ENCODE measurements around the gene BCL2L2.

The BCL2L2 gene

GRCh38 chr14:23285530-23286019, 21.1 kb upstream of the BCL2L2 start:
- no peak overlapping the region for H4K5ac ChIP-seq (ENCODE audit: low read length)
- WGBS (ENCODE audit: extremely low coverage, insufficient coverage, low lambda C conversion rate), result no CpG with 5 or more reads among the region's 22 CpGs
- peaks cover 2% of the 10 kb centered on the region for H3K79me1 ChIP-seq (ENCODE audit: low read length)
- H3K9ac ChIP-seq (ENCODE audit: low read length), result peak overlapping the region; percentile 94
- H3K36me3 ChIP-seq (ENCODE audit: control insufficient read depth, insufficient read depth, low read length), result no peaks in the 10 kb centered on the region
- H3K23ac ChIP-seq (ENCODE audit: low read length), result no peak overlapping the region
- H3K27ac ChIP-seq (ENCODE audit: low read depth, low read length), result no peak overlapping the region
- no peak overlapping the region for H2BK5ac ChIP-seq (ENCODE audit: low read length)
- no peak for DNase-seq
- H3K18ac ChIP-seq (ENCODE audit: low read length), result peak overlapping the region; percentile 77
- peak overlapping the region; percentile 91 for H3K56ac ChIP-seq (ENCODE audit: low read length)
- peak overlapping the region; percentile 75 for H3K4me2 ChIP-seq (ENCODE audit: low read length)
- H3K79me2 ChIP-seq (ENCODE audit: control insufficient read depth, insufficient read depth, low read length), result peaks cover 4% of the 10 kb centered on the region
- H2AK5ac ChIP-seq (ENCODE audit: low read length), result no peak overlapping the region
- peak overlapping the region; percentile 83 for H3K4me3 ChIP-seq (ENCODE audit: low read length)
- H3K27me3 ChIP-seq (ENCODE audit: insufficient read depth, low read length, poor library complexity), result peaks cover 4% of the 10 kb centered on the region
- peaks cover 4% of the 10 kb centered on the region for H3K4me1 ChIP-seq (ENCODE audit: control insufficient read depth, low read depth, low read length)
- H3K4ac ChIP-seq (ENCODE audit: low read depth, low read length), result peak overlapping the region; percentile 64
- H2BK120ac ChIP-seq (ENCODE audit: low read depth, low read length), result no peak overlapping the region
- no peak overlapping the region for H2BK15ac ChIP-seq (replicated peaks; ENCODE audit: low read depth)
- H4K8ac ChIP-seq (ENCODE audit: low read depth, low read length), result no peak overlapping the region

- H2BK5ac ChIP-seq (ENCODE audit: low read length), result peak within 1 kb of the TSS; percentile 27
- H4K5ac ChIP-seq (ENCODE audit: low read length), result no peak within 1 kb of the TSS
- peaks cover 4% of the 10 kb centered on the region for H3K79me2 ChIP-seq (ENCODE audit: control insufficient read depth, insufficient read depth, low read length)
- peak within 1 kb of the TSS; percentile 83 for H3K4me3 ChIP-seq (ENCODE audit: low read length)
- peak within 1 kb of the TSS; percentile 91 for H3K56ac ChIP-seq (ENCODE audit: low read length)
- peak within 1 kb of the TSS; percentile 76 for H3K27ac ChIP-seq (ENCODE audit: low read depth, low read length)
- peaks cover 2% of the 10 kb centered on the region for H3K79me1 ChIP-seq (ENCODE audit: low read length)
- no peak within 1 kb of the TSS for H2BK120ac ChIP-seq (ENCODE audit: low read depth, low read length)
- peak within 1 kb of the TSS; percentile 75 for H3K4me2 ChIP-seq (ENCODE audit: low read length)
- H2AK5ac ChIP-seq (ENCODE audit: low read length), result peak within 1 kb of the TSS; percentile 14
- WGBS (ENCODE audit: extremely low coverage, insufficient coverage, low lambda C conversion rate), result no CpG with 5 or more reads among the region's 53 CpGs
- H2BK15ac ChIP-seq (replicated peaks; ENCODE audit: low read depth), result no peak within 1 kb of the TSS
- H4K8ac ChIP-seq (ENCODE audit: low read depth, low read length), result no peak within 1 kb of the TSS
- no peak within 1 kb of the TSS for H3K23ac ChIP-seq (ENCODE audit: low read length)
- no peaks in the 10 kb centered on the region for H3K36me3 ChIP-seq (ENCODE audit: control insufficient read depth, insufficient read depth, low read length)
- peaks cover 4% of the 10 kb centered on the region for H3K4me1 ChIP-seq (ENCODE audit: control insufficient read depth, low read depth, low read length)
- H3K27me3 ChIP-seq (ENCODE audit: insufficient read depth, low read length, poor library complexity), result peaks cover 4% of the 10 kb centered on the region
- H3K18ac ChIP-seq (ENCODE audit: low read length), result peak within 1 kb of the TSS; percentile 77
- DNase-seq, result peak; percentile 99
- peak within 1 kb of the TSS; percentile 94 for H3K9ac ChIP-seq (ENCODE audit: low read length)
- peak within 1 kb of the TSS; percentile 64 for H3K4ac ChIP-seq (ENCODE audit: low read depth, low read length)
Measured at GRCh38 chr14:23286020-23286901, 20.4 kb upstream of the BCL2L2 start, which contains the start of gene HOMEZ. Gene HOMEZ, minus strand, starts transcription at chr14:23286132. Its CDS starts 180 bp downstream, at chr14:23285952.

- peak overlapping the region; percentile 14 for H2AK5ac ChIP-seq (ENCODE audit: low read length)
- H4K5ac ChIP-seq (ENCODE audit: low read length), result no peak overlapping the region
- no peak overlapping the region for H4K8ac ChIP-seq (ENCODE audit: low read depth, low read length)
- H3K23ac ChIP-seq (ENCODE audit: low read length), result no peak overlapping the region
- no peak overlapping the region for H2BK120ac ChIP-seq (ENCODE audit: low read depth, low read length)
- peak overlapping the region; percentile 76 for H3K56ac ChIP-seq (ENCODE audit: low read length)
- H3K4me3 ChIP-seq (ENCODE audit: low read length), result no peak overlapping the region
- H2BK15ac ChIP-seq (replicated peaks; ENCODE audit: low read depth), result no peak overlapping the region
- WGBS (ENCODE audit: extremely low coverage, insufficient coverage, low lambda C conversion rate), result no CpG with 5 or more reads among the region's 6 CpGs
- H2BK5ac ChIP-seq (ENCODE audit: low read length), result no peak overlapping the region
- peak overlapping the region; percentile 76 for H3K27ac ChIP-seq (ENCODE audit: low read depth, low read length)
- peak overlapping the region; percentile 68 for H3K4me2 ChIP-seq (ENCODE audit: low read length)
- H3K4ac ChIP-seq (ENCODE audit: low read depth, low read length), result no peak overlapping the region
- H3K79me2 ChIP-seq (ENCODE audit: control insufficient read depth, insufficient read depth, low read length), result peaks cover 4% of the 10 kb centered on the region
- H3K4me1 ChIP-seq (ENCODE audit: control insufficient read depth, low read depth, low read length), result peaks cover 4% of the 10 kb centered on the region
- H3K79me1 ChIP-seq (ENCODE audit: low read length), result peaks cover 2% of the 10 kb centered on the region
- peaks cover 4% of the 10 kb centered on the region for H3K27me3 ChIP-seq (ENCODE audit: insufficient read depth, low read length, poor library complexity)
- no peak for DNase-seq
- peak overlapping the region; percentile 65 for H3K9ac ChIP-seq (ENCODE audit: low read length)
- no peaks in the 10 kb centered on the region for H3K36me3 ChIP-seq (ENCODE audit: control insufficient read depth, insufficient read depth, low read length)
- H3K18ac ChIP-seq (ENCODE audit: low read length), result peak overlapping the region; percentile 73
Measured at GRCh38 chr14:23286902-23287479, 19.6 kb upstream of the BCL2L2 start.

GRCh38 chr14:23294734-23295561, 11.7 kb upstream of the BCL2L2 start:
- Histone ChIP-seq H3K4me2 (ENCODE audit: low read length) (no peak overlapping the region), H3K23ac (ENCODE audit: low read length) (no peak overlapping the region), H2BK120ac (ENCODE audit: low read depth, low read length) (no peak overlapping the region), H3K18ac (ENCODE audit: low read length) (no peak overlapping the region), H3K9ac (ENCODE audit: low read length) (peak overlapping the region; percentile 28), H3K27ac (ENCODE audit: low read depth, low read length) (no peak overlapping the region), H2AK5ac (ENCODE audit: low read length) (no peak overlapping the region), H3K36me3 (ENCODE audit: control insufficient read depth, insufficient read depth, low read length) (no peaks in the 10 kb centered on the region), H3K79me1 (ENCODE audit: low read length) (no peaks in the 10 kb centered on the region), H2BK15ac (replicated peaks; ENCODE audit: low read depth) (no peak overlapping the region), H4K8ac (ENCODE audit: low read depth, low read length) (no peak overlapping the region), H2BK5ac (ENCODE audit: low read length) (no peak overlapping the region), H3K79me2 (ENCODE audit: control insufficient read depth, insufficient read depth, low read length) (no peaks in the 10 kb centered on the region), H4K5ac (ENCODE audit: low read length) (no peak overlapping the region), H3K27me3 (ENCODE audit: insufficient read depth, low read length, poor library complexity) (no peaks in the 10 kb centered on the region), H3K4me1 (ENCODE audit: control insufficient read depth, low read depth, low read length) (no peaks in the 10 kb centered on the region), H3K4me3 (ENCODE audit: low read length) (no peak overlapping the region), H3K56ac (ENCODE audit: low read length) (no peak overlapping the region), H3K4ac (ENCODE audit: low read depth, low read length) (no peak overlapping the region)
- WGBS (ENCODE audit: extremely low coverage, insufficient coverage, low lambda C conversion rate), result no CpG with 5 or more reads among the region's 24 CpGs
- peak; percentile 65 for DNase-seq

- Histone ChIP-seq H3K79me2 (ENCODE audit: control insufficient read depth, insufficient read depth, low read length) (no peaks in the 10 kb centered on the region), H3K4ac (ENCODE audit: low read depth, low read length) (no peak overlapping the region), H4K8ac (ENCODE audit: low read depth, low read length) (no peak overlapping the region), H3K4me1 (ENCODE audit: control insufficient read depth, low read depth, low read length) (no peaks in the 10 kb centered on the region), H2BK120ac (ENCODE audit: low read depth, low read length) (no peak overlapping the region), H3K79me1 (ENCODE audit: low read length) (no peaks in the 10 kb centered on the region), H3K27me3 (ENCODE audit: insufficient read depth, low read length, poor library complexity) (no peaks in the 10 kb centered on the region), H2BK5ac (ENCODE audit: low read length) (no peak overlapping the region), H2BK15ac (replicated peaks; ENCODE audit: low read depth) (no peak overlapping the region), H3K56ac (ENCODE audit: low read length) (no peak overlapping the region), H3K36me3 (ENCODE audit: control insufficient read depth, insufficient read depth, low read length) (no peaks in the 10 kb centered on the region), H3K18ac (ENCODE audit: low read length) (no peak overlapping the region), H4K5ac (ENCODE audit: low read length) (no peak overlapping the region), H3K4me2 (ENCODE audit: low read length) (no peak overlapping the region), H2AK5ac (ENCODE audit: low read length) (no peak overlapping the region), H3K9ac (ENCODE audit: low read length) (no peak overlapping the region), H3K27ac (ENCODE audit: low read depth, low read length) (no peak overlapping the region), H3K23ac (ENCODE audit: low read length) (no peak overlapping the region), H3K4me3 (ENCODE audit: low read length) (no peak overlapping the region)
- WGBS (ENCODE audit: extremely low coverage, insufficient coverage, low lambda C conversion rate), result no CpG with 5 or more reads among the region's 7 CpGs
- DNase-seq, result no peak
Measured at GRCh38 chr14:23296012-23296777, 10.4 kb upstream of the BCL2L2 start.

Data from mesendoderm (in vitro differentiated cells).